Activated CD8-positive, alpha-beta T cell treated with anti-CD3 and anti-CD28 coated beads for 36 hours (primary cell): ENCODE results near the gene B3GNT5. TPM values are rescaled to one million over a fixed set of nuclear protein-coding genes. Genes with fewer than 3 reads are reported as not detected.

ENCODE experiments used
- ATAC-seq: fragments of 200-7000 bp; cut with Tn5 transposase; one replicate; pipeline ENCODE4 v1.10.0; 2021; ENCODE audit warnings: mild to moderate bottlenecking, moderate library complexity
- CTCF ChIA-PET: fragments of 350-600 bp; sonication (Branson Sonifier 250); formaldehyde crosslinking; loops from one replicate; lab custom pipeline; 2021; ENCODE audit warnings: antibody characterized with exemption; lab: Charles Lee
- POLR2A ChIA-PET: fragments of 350-600 bp; sonication (Branson Sonifier 250); formaldehyde crosslinking; loops from one replicate; lab custom pipeline; 2021; ENCODE audit warnings: antibody characterized with exemption; lab: Charles Lee
- DNase-seq: peaks from one replicate; pipeline ENCODE4 v3.0.0-alpha.2; 2020
- H3K27ac Mint-ChIP-seq: one replicate; pipeline ENCODE4 v1.8.0; 2021; ENCODE audit warnings: mild to moderate bottlenecking, mixed read lengths
- H3K27me3 Mint-ChIP-seq: one replicate; pipeline ENCODE4 v1.8.0; 2021; ENCODE audit warnings: mixed read lengths
- H3K36me3 Mint-ChIP-seq: one replicate; pipeline ENCODE4 v1.8.0; 2021; ENCODE audit warnings: low read depth, mixed read lengths
- H3K4me1 Mint-ChIP-seq: one replicate; pipeline ENCODE4 v1.8.0; 2021; ENCODE audit warnings: low read depth, mixed read lengths
- H3K4me3 Mint-ChIP-seq: one replicate; pipeline ENCODE4 v1.8.0; 2021; ENCODE audit warnings: mild to moderate bottlenecking, moderate library complexity, mixed read lengths
- H3K9me3 Mint-ChIP-seq: one replicate; pipeline ENCODE4 v1.8.0; 2021; ENCODE audit warnings: mixed read lengths
- intact Hi-C: fragments of 100-400 bp; cut with micrococcal nuclease; formaldehyde crosslinking; loops from one replicate; pipeline ENCODE4 v1.10.0; 2022
- total RNA-seq, 2 experiments: library from RNA; stranded (reverse); gene quantifications; one replicate each; pipeline ENCODE4 v1.2.3, GENCODE V29; 2021
- TF ChIP-seq, protein P1 (sequence below): fragments of 200-600 bp; IDR thresholded peaks from one replicate; pipeline ENCODE4 v1.8.0; 2022; ENCODE audit warnings: antibody characterized with exemption, mild to moderate bottlenecking

Gene B3GNT5
- total RNA-seq, 2 experiments from 2014 or later: 25.8 to 26.1 TPM

DNA sequence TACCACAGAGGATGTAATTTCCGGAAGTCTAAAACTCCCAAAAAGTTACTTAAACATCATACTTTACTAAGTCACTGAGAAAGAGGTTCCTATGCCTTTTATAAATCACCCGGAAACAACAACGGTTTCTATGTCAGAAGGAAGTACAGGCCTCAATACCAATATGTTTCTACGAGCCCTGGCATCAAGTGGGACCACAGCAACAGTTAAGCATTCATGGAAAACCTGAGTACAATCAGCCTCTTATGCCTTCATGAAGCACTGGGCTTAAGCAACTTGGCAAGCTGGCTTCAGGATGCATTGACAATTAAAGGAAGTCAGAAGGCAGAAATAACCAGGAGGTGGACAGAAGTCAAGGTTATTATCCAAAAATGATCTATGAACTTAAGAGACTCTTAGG, 19.1 kb upstream of the B3GNT5 start:
- H3K27ac Mint-ChIP-seq: no peak overlapping the region
- H3K36me3 Mint-ChIP-seq: no peaks in the 10 kb centered on the region
- no peaks in the 10 kb centered on the region for H3K9me3 Mint-ChIP-seq
- POLR2A ChIA-PET: interaction anchor here (1.1 kb wide), 1 partner anchor 32 kb away, joined by 3 read pairs; no protein-coding TSS in a partner anchor
- peaks cover 5% of the 10 kb centered on the region for H3K4me1 Mint-ChIP-seq
- intact Hi-C loops: no loop called here
- peak; percentile 39 for ATAC-seq
- H3K4me3 Mint-ChIP-seq: no peak overlapping the region
- TF ChIP-seq, protein P1, sequence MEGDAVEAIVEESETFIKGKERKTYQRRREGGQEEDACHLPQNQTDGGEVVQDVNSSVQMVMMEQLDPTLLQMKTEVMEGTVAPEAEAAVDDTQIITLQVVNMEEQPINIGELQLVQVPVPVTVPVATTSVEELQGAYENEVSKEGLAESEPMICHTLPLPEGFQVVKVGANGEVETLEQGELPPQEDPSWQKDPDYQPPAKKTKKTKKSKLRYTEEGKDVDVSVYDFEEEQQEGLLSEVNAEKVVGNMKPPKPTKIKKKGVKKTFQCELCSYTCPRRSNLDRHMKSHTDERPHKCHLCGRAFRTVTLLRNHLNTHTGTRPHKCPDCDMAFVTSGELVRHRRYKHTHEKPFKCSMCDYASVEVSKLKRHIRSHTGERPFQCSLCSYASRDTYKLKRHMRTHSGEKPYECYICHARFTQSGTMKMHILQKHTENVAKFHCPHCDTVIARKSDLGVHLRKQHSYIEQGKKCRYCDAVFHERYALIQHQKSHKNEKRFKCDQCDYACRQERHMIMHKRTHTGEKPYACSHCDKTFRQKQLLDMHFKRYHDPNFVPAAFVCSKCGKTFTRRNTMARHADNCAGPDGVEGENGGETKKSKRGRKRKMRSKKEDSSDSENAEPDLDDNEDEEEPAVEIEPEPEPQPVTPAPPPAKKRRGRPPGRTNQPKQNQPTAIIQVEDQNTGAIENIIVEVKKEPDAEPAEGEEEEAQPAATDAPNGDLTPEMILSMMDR: no peak
- CTCF ChIA-PET: no interaction called here
- DNase-seq: no peak
- no peaks in the 10 kb centered on the region for H3K27me3 Mint-ChIP-seq

DNA sequence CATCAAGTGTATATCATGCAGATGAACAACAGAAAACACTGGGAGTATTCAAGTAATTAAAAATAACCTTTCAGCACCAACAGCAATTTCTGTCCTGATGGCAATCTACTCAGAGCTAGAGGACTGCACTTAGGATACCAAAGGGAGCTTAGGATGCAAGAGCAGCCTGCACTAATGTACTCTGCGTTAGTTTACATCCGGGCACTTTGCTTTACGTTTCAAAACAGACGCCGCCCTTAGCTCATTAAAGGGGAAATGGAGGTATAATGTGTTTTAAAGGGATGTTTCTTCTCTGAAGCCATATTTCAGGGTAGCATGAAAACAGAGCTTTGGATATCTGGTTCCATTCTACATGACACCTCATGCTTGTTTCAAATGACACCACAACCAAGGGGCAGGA, 14.0 kb upstream of the B3GNT5 start:
- Mint-ChIP-seq H3K27ac (no peak overlapping the region), H3K27me3 (no peaks in the 10 kb centered on the region), H3K4me3 (no peak overlapping the region), H3K9me3 (peaks cover 23% of the 10 kb centered on the region), H3K4me1 (peaks cover under 1% of the 10 kb centered on the region), H3K36me3 (peaks cover 16% of the 10 kb centered on the region)
- TF ChIP-seq, protein P1: no peak
- intact Hi-C loops: no loop called here
- CTCF ChIA-PET: no interaction called here
- DNase-seq (no peak), ATAC-seq (no peak)
- POLR2A ChIA-PET: interaction anchor here (0.6 to 1.8 kb wide), 2 partner anchors 14 to 1237 kb away, joined by 3 to 5 read pairs; partner anchors contain the start of gene B3GNT5

DNA sequence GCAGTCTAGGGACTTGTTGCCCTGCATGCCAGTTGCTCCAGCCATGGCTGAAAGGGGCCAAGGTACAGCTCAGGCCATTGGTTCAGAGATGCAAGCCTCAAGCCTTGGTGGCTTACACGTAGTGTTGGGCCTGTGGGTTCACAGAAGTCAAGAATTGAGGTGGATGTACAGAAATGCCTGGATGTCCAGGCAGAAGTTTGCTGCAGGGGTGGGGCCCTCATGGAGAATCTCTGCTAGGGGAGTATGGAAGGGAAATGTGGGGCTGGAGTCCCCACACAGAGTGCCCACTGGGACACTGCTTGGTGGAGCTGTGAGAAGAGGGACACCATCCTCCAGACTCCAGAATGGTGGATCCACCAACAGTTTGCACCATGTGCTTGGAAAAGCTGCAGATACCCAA, 10.6 kb upstream of the B3GNT5 start:
- TF ChIP-seq, protein P1: no peak
- Mint-ChIP-seq H3K27me3 (no peaks in the 10 kb centered on the region), H3K36me3 (peaks cover 16% of the 10 kb centered on the region), H3K27ac (no peak overlapping the region), H3K4me1 (peaks cover 9% of the 10 kb centered on the region), H3K9me3 (peaks cover 23% of the 10 kb centered on the region), H3K4me3 (no peak overlapping the region)
- ATAC-seq: no peak
- no peak for DNase-seq
- intact Hi-C loops: no loop called here
- ChIA-PET CTCF (no interaction called here), POLR2A (no interaction called here)

DNA sequence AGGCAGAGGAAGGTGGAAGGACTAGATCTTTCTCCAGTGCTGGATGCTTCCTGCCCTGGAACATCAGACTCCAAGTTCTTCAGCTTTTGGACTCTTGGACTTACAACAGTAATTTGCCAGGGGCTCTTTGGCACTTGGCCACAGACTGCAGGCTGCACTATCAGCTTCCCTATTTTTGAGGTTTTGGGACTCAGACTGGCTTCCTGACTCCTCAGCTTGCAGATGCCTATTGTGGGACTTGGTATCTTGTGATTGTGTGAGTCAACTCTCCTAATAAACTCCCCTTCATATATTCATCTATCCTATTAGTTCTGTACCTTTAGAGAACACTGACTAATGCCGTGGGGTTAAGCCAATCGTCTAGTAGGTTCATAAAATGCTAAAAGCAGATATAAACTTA, 8.8 kb upstream of the B3GNT5 start:
- Mint-ChIP-seq H3K4me3 (no peak overlapping the region), H3K27me3 (no peaks in the 10 kb centered on the region), H3K4me1 (peaks cover 9% of the 10 kb centered on the region), H3K27ac (no peak overlapping the region), H3K36me3 (peaks cover 16% of the 10 kb centered on the region), H3K9me3 (peaks cover 23% of the 10 kb centered on the region)
- no peak for ATAC-seq
- TF ChIP-seq, protein P1: no peak
- CTCF ChIA-PET: no interaction called here
- intact Hi-C loops: no loop called here
- no peak for DNase-seq
- POLR2A ChIA-PET: interaction anchor here (0.6 kb wide), 1 partner anchor 182 kb away, joined by 3 read pairs; no protein-coding TSS in a partner anchor

DNA sequence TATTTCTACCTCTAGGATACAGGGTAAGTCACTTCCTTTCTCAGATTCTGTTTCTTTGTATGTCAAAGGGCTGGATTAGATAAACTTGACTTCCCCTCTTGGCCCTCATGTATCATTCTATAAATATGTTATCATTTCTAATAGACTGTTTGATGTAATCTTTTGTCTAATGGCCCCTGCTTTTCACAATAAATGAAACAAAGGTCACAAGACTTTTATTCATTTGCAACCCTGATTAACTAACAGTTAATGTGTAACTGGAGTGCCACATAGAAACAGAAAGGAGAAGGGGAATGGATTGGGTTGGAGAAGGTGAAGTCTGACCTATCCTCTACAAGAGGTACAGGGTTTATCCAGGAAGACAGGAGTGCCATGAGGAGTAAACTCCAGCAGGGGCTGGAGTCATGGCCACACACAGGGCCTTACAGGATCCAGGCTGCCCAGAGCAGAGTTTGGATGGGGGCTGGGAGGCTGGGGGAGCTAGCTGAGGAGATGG, 8.0 kb upstream of the B3GNT5 start:
- ATAC-seq (peak; percentile 7), DNase-seq (no peak)
- Mint-ChIP-seq H3K4me3 (no peak overlapping the region), H3K27me3 (no peaks in the 10 kb centered on the region), H3K27ac (no peak overlapping the region), H3K4me1 (peaks cover 9% of the 10 kb centered on the region), H3K36me3 (peaks cover 16% of the 10 kb centered on the region), H3K9me3 (peaks cover 23% of the 10 kb centered on the region)
- intact Hi-C loops: no loop called here
- TF ChIP-seq, protein P1: no peak
- ChIA-PET POLR2A (no interaction called here), CTCF (no interaction called here)
